ENCODE measurements around the gene NLN. TPM values are rescaled to one million over a fixed set of nuclear protein-coding genes. Genes with fewer than 3 reads are reported as not detected.
"Not testable (repeated sequence)": the region's sequence is repeated elsewhere in the genome, so short reads cannot be mapped to it uniquely, and the experiment has no call there.

The NLN gene
- total RNA-seq, 4 donors from 2014 or later, result 20.4 to 29.9 (median 27.9) TPM

- Histone ChIP-seq H3K36me3 (no peaks in the 10 kb centered on the region), H3K27ac (peak overlapping the region in 2 of 4 donors; percentile 52 to 61), H3K27me3 (no peaks in the 10 kb centered on the region), H3K4me3 (no peak overlapping the region), H3K9me3 (no peaks in the 10 kb centered on the region), H3K4me1 (peaks cover 0 to 17% of the 10 kb centered on the region in 2 donors)
- ATAC-seq (peak in 1 of 2 donors; percentile 36), DNase-seq (no peak)
- in situ Hi-C loops (cut with MboI; ENCODE audit: low sequenced_read_pairs in 4 of 4), result no loop called here
- no peak for TF ChIP-seq CTCF (IDR thresholded peaks at IDR 0.05 in 4 of 5, conservative IDR thresholded peaks at IDR 0.05 in 1 of 5)
- no peak for TF ChIP-seq POLR2A (IDR thresholded peaks at IDR 0.05)
- intact Hi-C loops (cut with DNase I; ENCODE audit: low total_unique reads), result no loop called here
Measured at GRCh38 chr5:65832603-65833228, 110.7 kb downstream of the NLN start.

- no peaks in the 10 kb centered on the region for H3K27me3 ChIP-seq
- in situ Hi-C loops (cut with MboI; ENCODE audit: low sequenced_read_pairs in 4 of 4) (no loop called here), intact Hi-C loops (cut with DNase I; ENCODE audit: low total_unique reads) (no loop called here)
- no peak for ATAC-seq
- peaks cover 0 to 17% of the 10 kb centered on the region in 2 donors for H3K4me1 ChIP-seq
- no peak overlapping the region for H3K4me3 ChIP-seq
- no peaks in the 10 kb centered on the region for H3K36me3 ChIP-seq
- peak overlapping the region; percentile 16 to 61 (median 50) for H3K27ac ChIP-seq
- no peaks in the 10 kb centered on the region for H3K9me3 ChIP-seq
- TF ChIP-seq POLR2A (IDR thresholded peaks at IDR 0.05), result no peak
- no peak for TF ChIP-seq CTCF (IDR thresholded peaks at IDR 0.05 in 4 of 5, conservative IDR thresholded peaks at IDR 0.05 in 1 of 5)
- no peak for DNase-seq
Measured at GRCh38 chr5:65833780-65834179, 111.8 kb downstream of the NLN start.

- no peak overlapping the region for H3K4me3 ChIP-seq
- no peak for DNase-seq
- peak overlapping the region; percentile 16 to 61 (median 50) for H3K27ac ChIP-seq
- H3K27me3 ChIP-seq, result no peaks in the 10 kb centered on the region
- in situ Hi-C loops (cut with MboI; ENCODE audit: low sequenced_read_pairs in 4 of 4) (no loop called here), intact Hi-C loops (cut with DNase I; ENCODE audit: low total_unique reads) (no loop called here)
- H3K4me1 ChIP-seq, result peaks cover 0 to 17% of the 10 kb centered on the region in 2 donors
- H3K36me3 ChIP-seq, result no peaks in the 10 kb centered on the region
- TF ChIP-seq POLR2A (IDR thresholded peaks at IDR 0.05) (no peak), CTCF (IDR thresholded peaks at IDR 0.05 in 4 of 5, conservative IDR thresholded peaks at IDR 0.05 in 1 of 5) (no peak)
- peak in 1 of 2 donors; percentile 80 for ATAC-seq
- no peaks in the 10 kb centered on the region for H3K9me3 ChIP-seq
Measured at GRCh38 chr5:65834306-65834705, 112.3 kb downstream of the NLN start.

- ATAC-seq (no peak), DNase-seq (no peak)
- Histone ChIP-seq H3K36me3 (no peaks in the 10 kb centered on the region), H3K4me3 (no peak overlapping the region), H3K9me3 (no peaks in the 10 kb centered on the region), H3K4me1 (peaks cover 0 to 17% of the 10 kb centered on the region in 2 donors), H3K27ac (no peak overlapping the region), H3K27me3 (no peaks in the 10 kb centered on the region)
- intact Hi-C loops (cut with DNase I; ENCODE audit: low total_unique reads), result no loop called here
- in situ Hi-C loops (cut with MboI; ENCODE audit: low sequenced_read_pairs in 4 of 4), result no loop called here
- TF ChIP-seq POLR2A (IDR thresholded peaks at IDR 0.05) (no peak), CTCF (IDR thresholded peaks at IDR 0.05 in 4 of 5, conservative IDR thresholded peaks at IDR 0.05 in 1 of 5) (no peak)
Measured at GRCh38 chr5:65835191-65835590, 113.2 kb downstream of the NLN start.

GRCh38 chr5:65837139-65837538 lies 115.1 kb downstream of the NLN start:
- DNase-seq, result no peak
- Histone ChIP-seq H3K4me1 (peaks cover 0 to 17% of the 10 kb centered on the region in 2 donors), H3K27ac (no peak overlapping the region), H3K36me3 (no peaks in the 10 kb centered on the region), H3K27me3 (no peaks in the 10 kb centered on the region), H3K9me3 (no peaks in the 10 kb centered on the region), H3K4me3 (no peak overlapping the region)
- ATAC-seq, result no peak
- intact Hi-C loops (cut with DNase I; ENCODE audit: low total_unique reads) (no loop called here), in situ Hi-C loops (cut with MboI; ENCODE audit: low sequenced_read_pairs in 4 of 4) (no loop called here)
- TF ChIP-seq POLR2A (IDR thresholded peaks at IDR 0.05) (no peak), CTCF (IDR thresholded peaks at IDR 0.05 in 4 of 5, conservative IDR thresholded peaks at IDR 0.05 in 1 of 5) (no peak)

GRCh38 chr5:65839170-65839569 lies 117.2 kb downstream of the NLN start:
- H3K27me3 ChIP-seq; H3K27ac ChIP-seq; H3K9me3 ChIP-seq; ATAC-seq; H3K36me3 ChIP-seq; H3K4me3 ChIP-seq; DNase-seq; H3K4me1 ChIP-seq; intact Hi-C loops (cut with DNase I; ENCODE audit: low total_unique reads); in situ Hi-C loops (cut with MboI; ENCODE audit: low sequenced_read_pairs in 4 of 4): not testable (repeated sequence)

Data from gastrocnemius medialis (tissue), 4 donors.